ENCODE measurements around the gene CUL1.

Gene CUL1

GRCh38 chr7:148811892-148812291, 113.2 kb downstream of the CUL1 start:
- no peak for DNase-seq

- no peak for DNase-seq
Measured at GRCh38 chr7:148813890-148814289, 115.2 kb downstream of the CUL1 start.

- DNase-seq: no peak
Measured at GRCh38 chr7:148814922-148815559, 116.3 kb downstream of the CUL1 start.

GRCh38 chr7:148815612-148816011, 116.9 kb downstream of the CUL1 start:
- no peak for DNase-seq

DNA sequence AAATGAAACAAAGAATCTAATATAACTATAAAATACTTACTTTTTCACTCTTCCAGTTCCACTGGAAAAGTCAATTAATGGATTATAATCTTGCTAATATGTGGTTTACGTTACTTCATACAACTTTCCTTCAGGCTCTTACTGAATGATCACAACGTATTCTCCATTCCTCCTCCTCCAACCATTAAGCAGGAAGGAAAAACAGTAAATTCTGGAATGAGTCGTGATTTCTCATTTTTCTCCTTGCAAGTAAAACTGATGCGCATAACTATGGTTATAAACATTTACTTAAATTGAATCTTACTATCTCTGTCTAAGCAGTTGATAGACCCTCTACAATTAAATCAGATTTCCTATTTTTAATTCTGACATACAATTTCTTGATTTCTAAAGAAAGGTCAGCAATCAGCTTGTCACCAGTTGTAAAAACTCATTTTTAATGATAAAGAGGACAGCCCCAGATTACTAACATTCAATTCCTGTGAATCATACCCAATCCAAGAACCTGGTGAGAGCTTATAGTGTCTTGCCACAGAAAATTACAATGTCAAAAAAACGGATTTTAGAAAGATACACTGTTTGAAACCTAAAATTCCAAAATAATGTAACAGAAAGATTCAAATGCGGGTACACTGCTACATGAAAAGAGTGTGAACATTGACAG, 121.1 kb downstream of the CUL1 start:
- DNase-seq: peak; percentile 63

GRCh38 chr7:148821422-148821821, 122.7 kb downstream of the CUL1 start:
- DNase-seq: no peak

DNA sequence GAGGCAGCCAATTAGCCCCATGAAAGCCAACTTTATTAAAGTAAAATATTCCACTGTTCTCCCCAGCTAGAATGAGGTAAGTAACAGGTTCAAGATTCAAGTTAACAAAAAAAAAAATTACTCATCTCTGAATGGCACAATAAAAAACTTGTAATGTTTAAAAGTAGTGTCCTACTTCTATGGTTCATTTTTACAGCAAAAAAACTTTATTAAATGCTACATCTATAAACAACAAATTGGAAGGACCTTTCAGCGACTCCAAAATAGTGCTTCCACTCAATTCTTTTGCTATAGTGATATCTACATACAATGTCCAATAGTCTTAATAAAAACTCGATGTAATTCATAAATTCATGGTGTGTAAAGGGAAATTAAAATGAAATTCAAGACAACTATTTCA, 126.2 kb downstream of the CUL1 start:
- no peak for DNase-seq

GRCh38 chr7:148825338-148825737, 126.6 kb downstream of the CUL1 start:
- no peak for DNase-seq

GRCh38 chr7:148828965-148829364, 130.3 kb downstream of the CUL1 start:
- no peak for DNase-seq

DNA sequence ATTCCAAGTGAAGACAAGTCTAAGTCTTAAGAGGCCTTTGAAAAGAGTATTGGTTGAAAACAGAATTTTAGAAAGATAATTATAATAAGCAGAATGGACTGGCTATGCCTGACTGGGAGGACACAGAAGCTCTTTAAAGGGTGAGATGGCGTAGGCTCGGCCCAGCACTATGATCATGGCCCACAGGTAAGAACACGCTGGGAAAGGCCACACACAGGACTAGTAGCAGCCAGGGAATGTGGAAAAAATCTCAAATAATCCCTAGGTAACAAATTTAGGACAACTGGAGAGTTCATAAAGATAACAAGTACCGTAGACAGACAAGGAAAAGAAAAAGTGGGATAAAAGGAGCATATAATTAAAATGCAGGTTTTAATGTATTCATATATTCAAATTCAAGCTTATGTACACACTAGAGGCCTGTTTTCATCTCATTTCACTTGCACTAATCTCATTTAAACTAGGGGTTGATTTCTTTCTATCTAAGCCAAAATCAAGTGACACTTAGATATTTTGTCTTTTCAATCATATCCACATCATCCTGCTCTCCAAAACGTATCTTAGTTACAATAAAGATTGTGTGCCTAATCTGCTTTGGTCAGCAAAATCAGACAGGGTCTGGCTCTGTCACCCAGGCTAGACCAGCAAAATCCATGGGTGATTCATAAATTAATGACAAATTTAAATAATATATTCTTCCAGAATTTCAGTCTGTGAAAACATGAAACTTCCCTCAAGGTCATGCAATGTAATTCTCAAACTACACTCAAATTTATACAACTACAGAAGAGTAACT, 132.4 kb downstream of the CUL1 start:
- DNase-seq: no peak

- no peak for DNase-seq
Measured at GRCh38 chr7:148831782-148832181, 133.1 kb downstream of the CUL1 start.

DNA sequence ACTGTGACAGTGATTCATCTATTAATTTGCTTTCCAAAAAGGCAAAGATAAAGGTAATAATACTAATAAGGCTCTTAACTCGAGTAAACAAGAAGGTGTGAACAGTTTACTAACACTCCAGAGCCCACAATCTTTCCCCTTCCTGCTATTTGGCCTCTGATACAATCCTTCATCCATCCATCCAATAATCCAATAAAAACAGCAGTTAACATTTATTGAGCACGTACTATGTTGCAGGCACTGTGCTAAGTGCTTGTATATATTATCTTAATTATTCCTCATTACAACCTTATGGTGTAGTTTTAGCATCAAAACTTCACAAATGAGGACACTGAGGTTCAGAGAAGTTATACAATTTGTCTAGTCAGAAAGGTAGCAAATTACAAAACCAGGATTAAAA, 135.9 kb downstream of the CUL1 start:
- DNase-seq: no peak

DNA sequence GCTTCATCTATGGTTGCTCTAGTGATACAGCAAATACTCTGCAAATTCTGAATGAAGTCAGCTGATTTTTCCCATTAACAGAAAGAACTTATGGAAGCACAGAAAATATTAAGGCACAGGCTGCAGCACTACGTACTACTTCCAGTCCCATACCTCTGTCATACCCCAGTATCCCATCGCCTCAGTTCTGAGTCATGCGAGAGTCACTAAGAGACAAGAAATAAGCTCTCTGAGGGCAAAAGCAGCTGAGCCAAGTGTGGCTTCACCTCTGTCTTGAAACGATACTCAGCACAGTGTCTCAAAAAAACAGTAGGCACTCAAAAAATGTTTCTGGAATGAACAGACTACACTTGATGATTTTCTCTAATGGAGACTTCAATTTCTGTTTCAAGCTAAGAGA, 137.2 kb downstream of the CUL1 start:
- no peak for DNase-seq

GRCh38 chr7:148838905-148839304, 140.2 kb downstream of the CUL1 start:
- no peak for DNase-seq

DNA sequence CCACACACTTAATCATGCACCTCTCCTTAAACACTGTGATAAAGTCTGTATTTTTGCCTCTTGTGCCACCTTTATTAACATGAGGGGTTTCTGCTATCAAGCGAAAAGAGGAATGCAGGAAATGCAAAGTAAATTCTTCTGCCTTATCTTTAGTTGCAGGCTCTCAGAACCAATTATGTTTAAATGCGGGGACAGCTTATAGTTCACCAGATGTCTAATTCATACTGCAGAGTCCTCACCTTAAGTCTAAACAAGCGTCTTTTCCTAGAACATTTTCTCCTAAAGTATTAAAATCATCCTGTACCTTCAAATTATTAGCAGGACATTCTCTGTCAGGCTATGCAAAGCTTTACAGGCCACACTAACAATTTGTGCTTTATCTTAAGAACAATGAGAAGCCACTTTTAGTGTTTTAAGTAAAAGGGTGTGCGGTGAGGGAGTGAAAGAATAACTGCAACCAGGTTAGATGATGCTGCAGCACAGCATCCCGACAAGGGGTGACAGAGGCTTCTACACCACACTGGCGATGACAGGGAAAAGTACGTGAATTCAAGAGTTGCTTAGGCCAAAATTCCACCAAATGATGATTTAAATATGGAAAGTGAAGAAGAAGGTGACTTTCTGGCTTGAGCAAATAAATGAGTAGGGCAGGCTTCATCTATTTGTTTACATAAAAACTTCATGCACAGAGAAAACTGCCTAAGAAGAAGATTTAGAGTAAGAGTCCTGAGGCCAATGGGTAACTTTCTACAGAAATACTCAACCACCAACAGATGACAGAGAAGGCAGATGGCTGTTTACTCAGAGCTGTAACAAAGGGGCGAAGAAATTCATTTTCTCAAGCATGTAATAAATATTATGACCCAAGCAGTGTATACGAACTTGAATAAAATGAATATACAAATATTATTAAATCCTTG, 149.4 kb downstream of the CUL1 start:
- DNase-seq: no peak

DNA sequence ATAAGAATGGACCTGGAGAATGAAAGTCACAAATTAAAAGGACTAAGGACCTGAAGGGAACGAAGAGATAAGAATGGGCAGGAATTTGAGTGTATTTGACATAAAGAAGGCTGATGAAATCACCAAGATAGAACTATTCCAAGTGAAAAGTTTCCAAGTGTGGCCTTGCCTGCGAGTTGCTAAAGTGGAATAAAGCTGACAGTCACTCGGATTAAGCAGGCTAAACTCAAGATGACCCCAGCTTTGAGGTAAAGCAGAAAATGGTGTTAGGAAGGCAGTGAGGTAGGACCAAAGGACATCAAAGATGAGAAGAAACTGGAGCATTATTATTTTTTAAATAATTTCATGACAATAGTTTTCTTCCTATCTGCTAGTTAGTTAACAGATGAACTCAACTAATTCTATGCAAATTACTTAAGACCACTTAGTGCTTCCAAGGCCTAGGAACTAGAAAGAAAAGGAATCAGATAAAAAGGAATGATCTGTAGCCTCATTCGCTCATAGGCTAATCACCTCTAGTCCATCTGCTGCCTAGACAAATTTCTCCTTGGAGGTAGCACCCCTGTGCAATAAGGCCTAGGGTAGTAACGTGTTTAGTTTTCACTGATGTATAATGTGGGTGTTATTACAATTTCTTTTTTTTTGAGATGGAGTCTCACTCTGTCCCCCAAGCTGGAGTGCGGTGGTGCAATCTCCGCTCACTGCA, 150.8 kb downstream of the CUL1 start:
- no peak for DNase-seq

DNA sequence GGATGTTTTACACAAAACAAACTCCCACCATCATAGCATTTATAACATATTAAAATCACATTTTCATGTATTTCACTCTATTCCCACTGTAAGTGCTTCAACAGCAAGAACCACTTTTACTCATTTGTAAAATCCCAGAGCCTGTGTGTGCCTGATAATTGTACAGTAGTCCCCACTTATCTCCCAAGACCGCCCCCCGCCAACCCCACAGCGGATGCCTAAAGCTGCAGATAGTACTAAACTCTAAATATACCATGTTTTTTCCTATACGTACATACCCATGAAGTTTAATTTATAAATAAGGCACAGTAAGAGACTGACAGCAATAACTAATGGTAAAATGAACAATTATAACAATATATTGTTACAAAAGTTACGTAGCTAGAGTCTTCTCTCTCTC, 151.9 kb downstream of the CUL1 start:
- no peak for DNase-seq

Measured in fibroblast of upper back skin (primary cell).